HCT116 (cell line): ENCODE results near the gene KRTAP29-1.

Source experiments
- CTCF ChIP-seq, 3 experiments: fragments of 200-600 bp in 1 of 3; sonication (generic) in 1 of 3; IDR thresholded peaks in 2 of 3; conservative IDR thresholded peaks in 1 of 3; 2 replicates each; pipeline ENCODE4 v1.5.1; 2012 to 2017; ENCODE audit warnings: low read depth in 2 of 3, low read length in 2 of 3, antibody characterized with exemption in 1 of 3, borderline replicate concordance in 1 of 3, control low read depth in 1 of 3, mild to moderate bottlenecking in 1 of 3, mixed read lengths in 1 of 3, mixed run types in 1 of 3, moderate library complexity in 1 of 3; ENCODE audit not compliant: insufficient read depth in 1 of 3
- EGR1 ChIP-seq: IDR thresholded peaks from 2 replicates; pipeline ENCODE4 v1.6.1; 2012; ENCODE audit warnings: low read depth
- JUND ChIP-seq: IDR thresholded peaks from 2 replicates; pipeline ENCODE4 v1.6.1; 2012
- MAX ChIP-seq: IDR thresholded peaks from 2 replicates; pipeline ENCODE4 v1.6.1; 2012
- POLR2A ChIP-seq: IDR thresholded peaks from 2 replicates; pipeline ENCODE4 v1.7.0; 2011; ENCODE audit warnings: borderline replicate concordance; ENCODE audit not compliant: insufficient read depth, insufficient read length; ENCODE audit errors: extremely low read depth
- POLR2AphosphoS5 ChIP-seq: IDR thresholded peaks from 2 replicates; pipeline ENCODE4 v1.6.1; 2011; ENCODE audit warnings: mild to moderate bottlenecking, low read depth, low read length, moderate library complexity
- TCF7L2 ChIP-seq: IDR thresholded peaks from 2 replicates; pipeline ENCODE4 v1.7.0; 2011; ENCODE audit warnings: borderline replicate concordance, inconsistent platforms; ENCODE audit not compliant: insufficient read depth, insufficient read length; ENCODE audit errors: extremely low read depth

- TF ChIP-seq CTCF (IDR thresholded peaks at IDR 0.05 in 2 of 3, conservative IDR thresholded peaks at IDR 0.05 in 1 of 3; ENCODE audit: borderline replicate concordance in 1 of 3, insufficient read depth in 1 of 3, low read depth in 2 of 3, low read length in 2 of 3) (no peak), POLR2AphosphoS5 (no peak), POLR2A (no peak), MAX (no peak), EGR1 (no peak), JUND (no peak), TCF7L2 (no peak)
Measured at GRCh38 chr17:41264599-41264998, 38.1 kb downstream of the KRTAP29-1 start.
